Progenitor cell of endocrine pancreas (in vitro differentiated cells): ENCODE results near the gene ERBB2. TPM values are rescaled to one million over a fixed set of nuclear protein-coding genes. Genes with fewer than 3 reads are reported as not detected.
A peak's percentile ranks its signal among the peaks of the same experiment; 100 is the strongest.
"Not testable (repeated sequence)": the region's sequence is repeated elsewhere in the genome, so short reads cannot be mapped to it uniquely, and the experiment has no call there.

Experiments
- DNase-seq: peaks from one replicate; pipeline ENCODE4 v3.0.0; 2021; ENCODE audit warnings: low spot score; ENCODE audit not compliant: unreplicated experiment
- H3K27ac Mint-ChIP-seq: 2 replicates; pipeline ENCODE4 v1.8.0; 2021; ENCODE audit warnings: mild to moderate bottlenecking, moderate library complexity, mixed read lengths
- H3K27me3 Mint-ChIP-seq: 2 replicates; pipeline ENCODE4 v1.8.0; 2021; ENCODE audit warnings: mixed read lengths
- H3K36me3 Mint-ChIP-seq: 2 replicates; pipeline ENCODE4 v1.8.0; 2022; ENCODE audit warnings: mixed read lengths; ENCODE audit not compliant: insufficient read depth
- H3K4me1 Mint-ChIP-seq: 2 replicates; pipeline ENCODE4 v1.8.0; 2021; ENCODE audit warnings: low read depth, mixed read lengths
- H3K4me3 Mint-ChIP-seq: 2 replicates; pipeline ENCODE4 v1.8.0; 2021; ENCODE audit warnings: low read depth, mild to moderate bottlenecking, moderate library complexity, mixed read lengths
- H3K9me3 Mint-ChIP-seq: 2 replicates; pipeline ENCODE4 v1.8.0; 2021; ENCODE audit warnings: low read depth, mixed read lengths
- CTCF ChIP-seq: fragments of 200-600 bp; sonication (generic); IDR thresholded peaks from one replicate; pipeline ENCODE4 v1.5.0; 2021; ENCODE audit warnings: antibody characterized with exemption, mild to moderate bottlenecking; ENCODE audit not compliant: unreplicated experiment
- total RNA-seq: library from RNA; stranded (reverse); gene quantifications from 2 replicates; pipeline ENCODE4 v1.2.1, GENCODE V29; 2021

The ERBB2 gene
- total RNA-seq, 1 donor from 2014 or later, result 152 TPM

DNA sequence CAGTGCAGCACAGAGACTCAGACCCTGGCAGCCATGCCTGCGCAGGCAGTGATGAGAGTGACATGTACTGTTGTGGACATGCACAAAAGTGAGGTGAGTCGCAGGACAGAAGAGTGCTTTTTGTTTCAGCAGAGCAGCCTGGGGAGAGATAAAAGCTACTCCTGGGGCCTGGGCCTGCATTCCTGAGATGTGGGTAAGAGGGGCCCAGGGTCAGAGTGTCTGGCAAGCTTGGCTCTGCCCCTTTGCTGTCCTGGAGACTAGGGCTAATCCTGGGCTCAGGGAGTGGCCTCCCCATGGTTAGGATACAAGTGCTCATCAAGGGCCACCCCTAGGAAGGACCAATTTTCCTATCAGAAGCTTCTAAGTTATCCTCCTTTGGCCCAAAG is 4.8 kb upstream of the ERBB2 start:
- peak overlapping the region; percentile 91 for H3K27ac Mint-ChIP-seq
- H3K4me3 Mint-ChIP-seq, result no peak overlapping the region
- H3K27me3 Mint-ChIP-seq, result no peaks in the 10 kb centered on the region
- peaks cover 24% of the 10 kb centered on the region for H3K4me1 Mint-ChIP-seq
- DNase-seq, result no peak
- H3K9me3 Mint-ChIP-seq, result no peaks in the 10 kb centered on the region
- no peak for TF ChIP-seq CTCF
- no peaks in the 10 kb centered on the region for H3K36me3 Mint-ChIP-seq

GRCh38 chr17:39696731-39697130 is 3.1 kb upstream of the ERBB2 start:
- H3K36me3 Mint-ChIP-seq, result no peaks in the 10 kb centered on the region
- H3K27me3 Mint-ChIP-seq, result no peaks in the 10 kb centered on the region
- no peak overlapping the region for H3K27ac Mint-ChIP-seq
- H3K4me3 Mint-ChIP-seq, result no peak overlapping the region
- H3K9me3 Mint-ChIP-seq, result no peaks in the 10 kb centered on the region
- peaks cover 33% of the 10 kb centered on the region for H3K4me1 Mint-ChIP-seq
- no peak for DNase-seq
- TF ChIP-seq CTCF, result no peak

- H3K9me3 Mint-ChIP-seq, result no peaks in the 10 kb centered on the region
- no peak overlapping the region for H3K27ac Mint-ChIP-seq
- no peaks in the 10 kb centered on the region for H3K36me3 Mint-ChIP-seq
- H3K27me3 Mint-ChIP-seq, result no peaks in the 10 kb centered on the region
- DNase-seq, result no peak
- no peak for TF ChIP-seq CTCF
- peaks cover 43% of the 10 kb centered on the region for H3K4me1 Mint-ChIP-seq
- no peak overlapping the region for H3K4me3 Mint-ChIP-seq
These were observed 1.9 kb upstream of the ERBB2 start for GRCh38 chr17:39697961-39698360.

GRCh38 chr17:39699157-39699817 is 577 bp upstream of the ERBB2 start:
- peaks cover 53% of the 10 kb centered on the region for H3K4me1 Mint-ChIP-seq
- peak overlapping the region; percentile 93 for H3K4me3 Mint-ChIP-seq
- DNase-seq, H3K27me3 Mint-ChIP-seq, H3K9me3 Mint-ChIP-seq, H3K36me3 Mint-ChIP-seq: not testable (repeated sequence)
- H3K27ac Mint-ChIP-seq, result peak overlapping the region; percentile 95

DNA sequence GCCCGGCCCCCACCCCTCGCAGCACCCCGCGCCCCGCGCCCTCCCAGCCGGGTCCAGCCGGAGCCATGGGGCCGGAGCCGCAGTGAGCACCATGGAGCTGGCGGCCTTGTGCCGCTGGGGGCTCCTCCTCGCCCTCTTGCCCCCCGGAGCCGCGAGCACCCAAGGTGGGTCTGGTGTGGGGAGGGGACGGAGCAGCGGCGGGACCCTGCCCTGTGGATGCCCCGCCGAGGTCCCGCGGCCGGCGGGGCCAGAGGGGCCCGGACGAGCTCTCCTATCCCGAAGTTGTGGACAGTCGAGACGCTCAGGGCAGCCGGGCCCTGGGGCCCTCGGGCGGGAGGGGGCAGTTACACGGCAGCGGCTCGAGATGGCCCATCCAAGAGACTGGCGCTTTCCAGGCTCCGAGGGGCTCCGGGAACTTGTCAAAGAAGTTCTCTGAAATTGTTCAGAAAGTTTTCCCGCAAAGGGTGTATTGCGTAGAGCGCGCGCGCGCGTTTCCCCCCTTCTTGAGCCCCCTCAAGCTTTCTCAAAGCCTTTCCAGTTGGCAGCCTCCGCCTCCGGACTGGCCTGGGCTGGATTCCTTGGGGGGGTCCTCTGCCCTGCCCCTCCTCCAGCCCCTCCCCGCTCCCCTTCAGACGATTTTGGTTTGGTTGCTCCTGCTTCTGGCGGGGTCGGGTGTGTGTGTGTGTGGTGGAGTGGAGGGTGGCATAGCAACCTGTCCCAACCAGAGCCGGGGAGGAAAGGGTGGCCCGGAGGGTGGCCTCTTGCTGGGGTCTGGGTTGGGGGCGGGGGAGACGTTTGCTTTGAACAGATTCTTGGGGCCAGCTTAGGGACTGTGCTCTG is 504 bp downstream of the ERBB2 start:
- H3K36me3 Mint-ChIP-seq, result peaks cover 1% of the 10 kb centered on the region
- H3K27me3 Mint-ChIP-seq, result no peaks in the 10 kb centered on the region
- peak overlapping the region; percentile 93 for H3K4me3 Mint-ChIP-seq
- H3K4me1 Mint-ChIP-seq, result peaks cover 53% of the 10 kb centered on the region
- H3K9me3 Mint-ChIP-seq, result no peaks in the 10 kb centered on the region
- peak; percentile 31 for DNase-seq
- peak; percentile 10 for TF ChIP-seq CTCF
- H3K27ac Mint-ChIP-seq, result peak overlapping the region; percentile 71
